Chondrocyte (in vitro differentiated cells): ENCODE results near the gene FREM1. TPM values are rescaled to one million over a fixed set of nuclear protein-coding genes. Genes with fewer than 3 reads are reported as not detected.

Experiments used
- DNase-seq: peaks from one replicate; pipeline ENCODE4 v3.0.0; 2021; ENCODE audit warnings: mixed read lengths, low spot score
- H3K27ac Mint-ChIP-seq: one replicate; pipeline ENCODE4 v1.8.0; 2021; ENCODE audit warnings: mild to moderate bottlenecking, moderate library complexity, mixed read lengths; ENCODE audit not compliant: unreplicated experiment
- H3K27me3 Mint-ChIP-seq: 2 replicates; pipeline ENCODE4 v1.8.0; 2021; ENCODE audit warnings: low read depth, mixed read lengths
- H3K36me3 Mint-ChIP-seq: 2 replicates; pipeline ENCODE4 v1.8.0; 2021; ENCODE audit warnings: low read depth, mixed read lengths
- H3K4me1 Mint-ChIP-seq: 2 replicates; pipeline ENCODE4 v1.8.0; 2021; ENCODE audit warnings: low read depth, mild to moderate bottlenecking, mixed read lengths
- H3K4me3 Mint-ChIP-seq: one replicate; pipeline ENCODE4 v1.8.0; 2021; ENCODE audit warnings: mild to moderate bottlenecking, moderate library complexity, mixed read lengths; ENCODE audit not compliant: unreplicated experiment
- H3K9me3 Mint-ChIP-seq: 2 replicates; pipeline ENCODE4 v1.8.0; 2021; ENCODE audit warnings: low read depth, mixed read lengths
- CTCF ChIP-seq: fragments of 200-600 bp; sonication (generic); IDR thresholded peaks from 2 replicates; pipeline ENCODE4 v1.5.0; 2021; ENCODE audit warnings: antibody characterized with exemption, mild to moderate bottlenecking, moderate library complexity
- total RNA-seq: library from RNA; stranded (reverse); gene quantifications from 3 replicates; pipeline ENCODE4 v1.2.1, GENCODE V29; 2021

Gene FREM1
- total RNA-seq, 1 donor from 2014 or later = 2.2 TPM

GRCh38 chr9:14731294-14731981 lies 178.8 kb downstream of the FREM1 start:
- Mint-ChIP-seq H3K4me3 (no peak overlapping the region), H3K27ac (no peak overlapping the region), H3K9me3 (no peaks in the 10 kb centered on the region), H3K36me3 (peaks cover 2% of the 10 kb centered on the region), H3K27me3 (peaks cover 2% of the 10 kb centered on the region), H3K4me1 (no peaks in the 10 kb centered on the region)
- no peak for DNase-seq
- no peak for TF ChIP-seq CTCF

- no peak overlapping the region for H3K4me3 Mint-ChIP-seq
- H3K36me3 Mint-ChIP-seq = peaks cover 2% of the 10 kb centered on the region
- DNase-seq = no peak
- H3K27ac Mint-ChIP-seq = no peak overlapping the region
- TF ChIP-seq CTCF = no peak
- H3K9me3 Mint-ChIP-seq = no peaks in the 10 kb centered on the region
- no peaks in the 10 kb centered on the region for H3K4me1 Mint-ChIP-seq
- H3K27me3 Mint-ChIP-seq = peaks cover 2% of the 10 kb centered on the region
These were observed 179.7 kb downstream of the FREM1 start for GRCh38 chr9:14730461-14730898.

GRCh38 chr9:14723301-14723700 lies 186.9 kb downstream of the FREM1 start:
- Mint-ChIP-seq H3K27me3 (no peaks in the 10 kb centered on the region), H3K27ac (no peak overlapping the region), H3K4me1 (no peaks in the 10 kb centered on the region), H3K9me3 (no peaks in the 10 kb centered on the region), H3K36me3 (no peaks in the 10 kb centered on the region), H3K4me3 (no peak overlapping the region)
- no peak for TF ChIP-seq CTCF
- DNase-seq = no peak

- H3K27ac Mint-ChIP-seq = no peak within 1 kb of the TSS
- no peaks in the 10 kb centered on the region for H3K4me1 Mint-ChIP-seq
- no peaks in the 10 kb centered on the region for H3K36me3 Mint-ChIP-seq
- no peaks in the 10 kb centered on the region for H3K9me3 Mint-ChIP-seq
- no peak for TF ChIP-seq CTCF
- no peak for DNase-seq
- H3K4me3 Mint-ChIP-seq = no peak within 1 kb of the TSS
- no peaks in the 10 kb centered on the region for H3K27me3 Mint-ChIP-seq
These were observed 187.7 kb downstream of the FREM1 start, which contains the start of gene CER1 for GRCh38 chr9:14722391-14723035. Gene CER1 (minus strand): TSS chr9:14722733. CDS start chr9:14722672, 61 bp downstream.

GRCh38 chr9:14719231-14719923 lies 190.9 kb downstream of the FREM1 start:
- TF ChIP-seq CTCF = no peak
- no peak overlapping the region for H3K4me3 Mint-ChIP-seq
- no peak for DNase-seq
- H3K36me3 Mint-ChIP-seq = no peaks in the 10 kb centered on the region
- H3K27ac Mint-ChIP-seq = peak overlapping the region; percentile 25
- H3K27me3 Mint-ChIP-seq = no peaks in the 10 kb centered on the region
- peaks cover 4% of the 10 kb centered on the region for H3K4me1 Mint-ChIP-seq
- no peaks in the 10 kb centered on the region for H3K9me3 Mint-ChIP-seq
